NCI-H510A (cell line): ENCODE measurements around the gene AKAP6.
"Not testable (repeated sequence)": the region's sequence is repeated elsewhere in the genome, so short reads cannot be mapped to it uniquely, and the experiment has no call there.

ENCODE experiments used
- DNase-seq: peaks from one replicate; lab custom pipeline; 2025; lab: John Stamatoyannopoulos, UW

Gene AKAP6

DNA sequence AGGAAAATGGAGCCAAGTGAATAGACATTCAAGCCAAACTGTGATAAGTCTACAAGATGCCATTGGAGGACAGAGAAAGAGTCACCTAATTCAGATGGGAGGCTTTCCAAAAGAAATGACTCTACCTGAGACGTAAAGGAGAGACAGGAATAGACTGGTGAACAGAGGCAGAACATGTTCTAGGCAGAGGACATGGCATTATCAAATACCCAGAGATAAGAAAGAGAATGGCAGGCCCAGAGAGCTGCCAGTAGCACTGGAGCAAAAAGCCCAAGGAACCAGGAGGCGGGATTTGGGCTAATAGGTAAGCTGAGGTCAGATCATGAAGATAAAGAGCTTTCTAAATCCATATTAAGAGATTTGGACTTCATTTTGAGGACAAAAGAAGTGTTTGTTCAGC, 207.1 kb downstream of the AKAP6 start:
- DNase-seq, result no peak

DNA sequence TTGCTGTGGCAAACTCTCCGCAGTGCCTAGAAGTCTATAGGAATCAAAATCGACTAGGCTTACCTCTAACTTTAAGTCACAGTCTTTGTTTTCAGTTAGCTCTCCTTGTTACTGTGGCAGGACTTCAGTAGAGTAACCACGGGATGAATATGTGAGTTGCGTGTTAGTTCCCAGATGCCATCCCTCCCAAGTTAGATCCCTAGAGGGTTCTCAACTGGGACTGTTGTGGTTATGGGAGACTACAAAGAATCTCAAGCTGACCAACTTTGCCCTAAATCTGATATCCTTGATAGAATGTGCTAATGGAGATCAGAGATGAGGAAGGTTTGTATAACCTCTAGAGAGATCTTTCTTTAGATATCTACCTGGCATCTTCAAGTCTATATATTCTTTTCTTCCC, 208.1 kb downstream of the AKAP6 start:
- DNase-seq, result no peak

DNA sequence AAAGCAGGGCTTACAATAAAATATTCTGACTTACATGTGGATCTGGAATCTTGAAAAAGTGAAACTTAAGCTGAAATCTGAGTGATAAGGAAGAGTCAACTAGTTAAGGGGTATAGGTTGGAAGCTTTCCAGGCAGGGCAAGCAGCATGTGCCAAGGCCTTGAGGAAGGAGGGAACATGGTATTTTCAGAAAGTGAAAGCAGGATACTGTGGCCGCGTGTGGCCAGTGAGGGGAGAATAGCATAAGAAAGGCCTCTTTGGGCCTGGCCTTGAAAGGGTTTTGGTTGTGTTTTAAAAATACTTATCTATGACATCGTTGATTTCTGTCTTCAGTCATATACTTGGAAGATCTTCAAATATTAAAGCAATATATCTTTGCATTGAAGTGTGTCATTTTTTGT, 213.4 kb downstream of the AKAP6 start:
- DNase-seq, result no peak

DNA sequence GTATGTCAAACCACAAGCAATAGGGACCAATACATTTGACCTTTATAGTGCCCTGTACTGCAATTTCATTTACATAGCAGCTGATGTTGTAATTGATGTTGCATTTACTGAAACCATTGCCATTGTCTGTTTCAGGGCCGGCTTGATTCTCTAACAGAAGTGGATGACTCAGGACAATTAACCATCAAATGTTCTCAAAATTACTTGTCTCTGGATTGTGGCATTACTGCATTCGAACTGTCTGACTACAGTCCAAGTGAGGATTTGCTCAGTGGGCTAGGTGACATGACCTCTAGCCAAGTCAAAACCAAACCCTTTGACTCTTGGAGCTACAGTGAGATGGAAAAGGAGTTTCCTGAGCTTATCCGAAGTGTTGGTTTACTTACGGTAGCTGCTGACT, 216.0 kb downstream of the AKAP6 start:
- DNase-seq, result no peak

DNA sequence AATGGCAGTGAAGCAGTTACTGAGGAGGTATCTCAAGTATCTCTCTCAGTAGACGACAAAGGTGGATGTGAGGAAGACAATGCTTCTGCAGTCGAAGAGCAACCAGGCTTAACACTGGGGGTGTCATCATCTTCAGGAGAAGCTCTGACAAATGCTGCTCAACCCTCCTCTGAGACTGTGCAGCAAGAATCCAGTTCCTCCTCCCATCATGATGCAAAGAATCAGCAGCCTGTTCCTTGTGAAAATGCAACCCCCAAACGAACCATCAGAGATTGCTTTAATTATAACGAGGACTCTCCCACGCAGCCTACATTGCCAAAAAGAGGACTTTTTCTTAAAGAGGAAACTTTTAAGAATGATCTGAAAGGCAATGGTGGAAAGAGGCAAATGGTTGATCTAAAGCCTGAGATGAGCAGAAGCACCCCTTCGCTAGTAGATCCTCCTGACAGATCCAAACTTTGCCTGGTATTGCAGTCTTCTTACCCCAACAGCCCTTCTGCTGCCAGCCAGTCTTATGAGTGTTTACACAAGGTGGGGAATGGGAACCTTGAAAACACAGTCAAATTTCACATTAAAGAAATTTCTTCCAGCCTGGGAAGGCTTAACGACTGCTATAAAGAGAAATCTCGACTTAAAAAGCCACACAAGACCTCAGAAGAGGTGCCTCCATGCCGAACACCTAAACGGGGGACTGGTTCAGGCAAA, 216.6 kb downstream of the AKAP6 start:
- DNase-seq, result no peak

DNA sequence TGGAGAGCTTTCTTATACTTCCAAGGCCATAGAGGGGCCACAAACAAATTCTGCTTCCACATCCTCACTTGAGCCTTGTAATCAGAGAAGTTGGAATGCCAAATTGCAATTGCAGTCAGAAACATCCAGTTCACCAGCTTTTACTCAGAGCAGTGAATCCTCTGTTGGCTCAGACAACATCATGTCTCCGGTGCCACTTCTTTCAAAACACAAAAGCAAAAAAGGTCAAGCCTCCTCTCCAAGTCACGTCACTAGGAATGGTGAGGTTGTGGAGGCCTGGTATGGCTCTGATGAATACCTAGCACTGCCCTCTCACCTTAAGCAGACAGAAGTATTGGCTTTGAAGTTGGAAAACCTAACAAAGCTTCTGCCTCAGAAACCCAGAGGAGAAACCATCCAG, 217.1 kb downstream of the AKAP6 start:
- no peak for DNase-seq

DNA sequence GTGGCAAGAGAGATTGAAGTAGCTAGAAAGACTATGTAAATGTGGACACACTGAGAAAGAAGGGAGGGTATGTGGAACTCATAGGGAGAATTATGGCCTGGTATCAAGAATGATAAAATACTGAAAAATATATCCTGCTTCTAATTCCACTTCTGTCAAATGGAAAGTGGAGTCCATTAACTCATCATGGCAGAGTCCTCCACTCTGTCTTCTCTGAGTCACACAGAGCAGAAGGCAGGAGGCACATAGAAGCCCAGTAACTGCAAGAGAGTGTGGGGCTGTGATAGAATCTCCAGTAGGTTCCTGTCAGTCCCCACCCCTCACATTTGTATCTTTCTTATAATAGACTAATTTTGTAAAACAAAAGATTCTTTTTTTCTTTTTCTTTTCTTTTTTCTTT, 223.7 kb downstream of the AKAP6 start:
- DNase-seq, result no peak

DNA sequence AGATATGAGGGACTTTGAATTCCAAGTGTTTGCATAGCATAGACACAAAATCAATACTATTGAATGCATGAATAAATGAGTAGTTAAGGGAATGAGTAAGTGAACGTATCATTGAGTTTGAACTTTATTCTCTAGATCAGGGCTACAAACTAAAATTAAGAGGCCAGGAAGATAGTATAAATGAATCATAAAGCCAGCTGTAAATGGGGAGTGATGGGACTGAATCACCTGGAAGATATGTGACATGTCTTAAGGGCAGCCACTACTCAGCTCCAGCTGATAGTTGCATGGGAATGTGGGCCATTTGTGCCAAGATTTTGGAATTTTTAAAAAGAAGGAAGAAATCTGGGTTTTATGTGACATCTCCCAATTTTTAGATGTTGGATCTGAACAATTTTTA, 229.9 kb downstream of the AKAP6 start:
- no peak for DNase-seq

DNA sequence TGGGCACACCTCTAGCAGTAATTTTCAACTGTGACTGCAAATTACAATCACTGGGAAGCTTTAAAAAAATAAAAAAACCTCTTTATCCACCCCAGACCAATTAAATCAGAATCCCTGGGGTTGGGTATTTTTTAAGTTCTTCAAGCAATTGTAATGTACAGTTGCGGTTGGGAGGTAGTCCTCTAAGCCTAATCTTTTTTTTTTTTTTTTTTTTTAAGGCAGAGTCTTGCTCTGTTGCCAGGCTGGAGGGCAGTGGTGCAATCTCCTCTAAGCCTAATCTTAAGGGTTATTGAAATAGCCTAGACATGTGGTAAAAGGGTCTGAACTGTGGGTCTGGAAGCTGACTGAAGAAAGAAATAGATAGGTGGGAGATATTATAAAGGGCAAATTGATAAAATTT, 230.5 kb downstream of the AKAP6 start:
- no peak for DNase-seq

DNA sequence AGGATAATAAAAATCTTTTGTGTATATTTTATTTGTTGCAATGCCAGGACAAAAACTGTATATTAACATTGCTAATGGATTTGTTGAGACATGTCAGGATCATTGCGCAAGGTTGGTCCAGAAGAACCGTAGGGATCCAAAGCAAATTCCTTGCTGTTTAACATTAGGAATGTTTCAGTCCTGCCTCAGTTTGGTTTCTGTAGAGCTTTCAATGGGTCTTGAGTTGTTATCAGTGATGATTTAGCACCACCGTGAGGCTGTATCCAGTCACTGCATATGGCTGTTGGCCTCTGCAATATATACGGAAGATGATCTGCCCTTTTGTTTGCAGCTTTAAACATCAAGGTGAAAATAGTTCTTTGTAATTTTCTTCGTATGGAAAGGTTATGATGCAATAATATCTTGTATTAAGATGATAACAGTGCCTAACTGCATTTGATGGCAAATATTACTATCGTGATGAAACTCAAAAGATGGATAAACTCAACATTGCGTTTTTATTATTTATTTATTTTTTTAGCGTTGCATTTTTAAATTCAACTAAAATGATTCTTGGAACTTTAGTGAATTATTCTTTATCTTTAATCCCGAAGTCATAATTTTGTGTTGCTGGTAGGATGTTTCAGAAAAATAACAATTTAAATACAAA, 231.2 kb downstream of the AKAP6 start:
- DNase-seq, result peak; percentile 33

DNA sequence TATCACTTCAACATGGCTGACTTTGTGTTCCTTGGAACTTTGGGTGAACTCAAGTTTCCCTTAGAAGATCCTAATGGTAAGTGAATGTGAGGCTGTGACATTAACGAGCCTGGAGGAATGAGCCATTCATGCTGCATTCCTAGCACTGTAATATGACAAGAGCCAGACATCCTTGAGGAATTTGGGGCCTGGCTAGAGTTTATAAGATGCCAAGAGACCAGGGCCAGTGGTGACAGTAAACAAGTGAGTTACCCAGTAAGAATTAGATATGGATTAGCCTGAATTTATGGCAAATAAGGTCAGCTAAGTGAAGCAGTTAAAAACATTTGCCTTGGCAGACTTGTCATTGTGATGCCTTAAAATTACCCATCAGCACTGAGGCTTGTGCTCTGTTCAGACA, 232.4 kb downstream of the AKAP6 start:
- no peak for DNase-seq

DNA sequence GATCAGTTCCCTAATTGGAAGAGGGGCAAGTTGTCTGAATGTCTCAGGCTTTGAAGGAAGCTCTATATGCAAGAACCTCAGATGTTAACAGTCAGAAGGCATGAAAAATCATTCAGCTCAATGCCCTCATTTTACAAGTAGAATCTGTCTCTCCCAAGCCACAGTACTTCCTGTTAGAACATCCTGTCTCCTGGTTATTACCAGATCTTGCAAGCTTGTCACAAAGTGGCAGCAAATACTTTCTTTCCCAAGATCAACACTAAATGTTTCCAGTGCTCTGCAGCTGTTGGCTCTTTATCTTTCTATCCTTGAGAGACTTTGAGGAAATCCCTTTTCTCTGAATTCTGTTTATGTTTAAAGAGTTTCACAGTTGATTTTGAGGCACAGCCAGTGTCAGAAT, 235.5 kb downstream of the AKAP6 start:
- no peak for DNase-seq

DNA sequence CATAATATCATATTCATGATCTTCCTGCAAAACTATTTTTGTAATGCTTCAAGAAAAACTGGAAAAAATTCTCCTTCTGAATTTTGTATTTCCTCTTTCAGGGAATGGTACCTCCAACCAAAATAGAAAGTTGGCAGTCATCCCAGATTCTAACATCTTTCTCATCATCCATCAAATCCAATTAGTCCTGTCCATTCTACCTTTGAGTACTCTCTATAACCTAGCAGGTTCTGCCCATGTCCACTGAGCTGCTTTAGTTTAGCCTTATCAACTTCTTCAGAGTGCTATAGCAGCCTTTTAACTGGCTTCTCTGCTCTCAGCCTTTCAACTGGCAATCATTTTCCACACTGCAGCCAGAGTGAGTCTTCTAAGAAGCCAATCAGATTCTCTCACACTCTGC, 236.2 kb downstream of the AKAP6 start:
- DNase-seq, result no peak

DNA sequence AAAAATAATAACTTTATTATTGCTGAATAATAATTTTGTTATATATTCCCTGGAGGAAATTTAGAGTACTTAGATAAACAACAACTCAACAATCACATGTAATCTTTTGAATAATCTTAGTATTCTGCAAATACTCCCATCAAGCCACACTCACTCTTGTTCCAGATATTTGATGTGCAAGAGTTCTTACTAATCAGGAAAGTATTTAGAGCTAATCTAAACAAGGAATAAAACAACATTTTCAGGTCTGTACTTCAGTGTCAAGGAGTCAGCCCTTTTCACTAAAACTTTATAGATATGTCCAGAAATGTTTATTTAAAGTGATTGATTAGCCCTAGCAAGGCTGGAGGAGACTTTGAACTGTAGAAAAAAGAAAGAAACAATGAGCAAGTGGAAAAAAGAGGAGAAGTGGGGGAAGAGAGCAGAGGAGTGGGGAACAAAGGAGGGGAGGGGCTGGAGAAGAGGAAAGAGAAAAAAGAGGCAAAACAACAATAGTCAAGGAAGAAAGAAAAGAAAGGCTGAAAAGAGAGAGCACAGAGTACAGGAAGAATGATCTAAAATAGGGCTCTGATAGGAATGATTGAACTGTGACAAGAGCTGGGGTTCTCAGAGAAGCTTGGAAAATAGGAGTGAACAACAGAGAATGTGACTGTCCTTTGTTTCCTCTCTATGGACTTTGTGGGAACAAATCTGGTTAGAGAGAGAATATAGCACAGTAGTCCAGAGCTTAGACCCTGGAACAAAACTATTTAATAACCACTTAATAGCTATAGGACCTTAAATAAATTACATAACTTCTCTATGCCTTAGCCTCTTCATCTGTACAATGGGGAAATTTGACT, 238.7 kb downstream of the AKAP6 start:
- no peak for DNase-seq

DNA sequence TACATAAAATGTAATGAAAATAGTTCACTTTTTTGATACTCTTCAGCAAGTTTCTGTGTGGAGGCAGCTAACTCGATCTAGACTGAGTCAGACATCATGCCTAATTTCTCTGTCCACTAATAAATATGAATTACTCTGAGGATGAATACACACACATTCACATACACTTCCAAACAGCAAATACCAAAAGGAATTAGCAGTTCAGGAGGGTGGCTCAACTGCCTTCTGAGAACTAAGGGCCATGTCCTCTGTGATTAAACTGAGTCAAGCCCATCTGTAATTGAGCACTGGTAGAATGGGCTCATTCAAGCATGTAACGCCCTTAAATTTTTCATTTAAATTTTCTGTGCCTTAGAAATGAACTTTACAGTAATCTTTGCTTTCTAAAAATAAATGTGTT, 242.5 kb downstream of the AKAP6 start:
- no peak for DNase-seq

DNA sequence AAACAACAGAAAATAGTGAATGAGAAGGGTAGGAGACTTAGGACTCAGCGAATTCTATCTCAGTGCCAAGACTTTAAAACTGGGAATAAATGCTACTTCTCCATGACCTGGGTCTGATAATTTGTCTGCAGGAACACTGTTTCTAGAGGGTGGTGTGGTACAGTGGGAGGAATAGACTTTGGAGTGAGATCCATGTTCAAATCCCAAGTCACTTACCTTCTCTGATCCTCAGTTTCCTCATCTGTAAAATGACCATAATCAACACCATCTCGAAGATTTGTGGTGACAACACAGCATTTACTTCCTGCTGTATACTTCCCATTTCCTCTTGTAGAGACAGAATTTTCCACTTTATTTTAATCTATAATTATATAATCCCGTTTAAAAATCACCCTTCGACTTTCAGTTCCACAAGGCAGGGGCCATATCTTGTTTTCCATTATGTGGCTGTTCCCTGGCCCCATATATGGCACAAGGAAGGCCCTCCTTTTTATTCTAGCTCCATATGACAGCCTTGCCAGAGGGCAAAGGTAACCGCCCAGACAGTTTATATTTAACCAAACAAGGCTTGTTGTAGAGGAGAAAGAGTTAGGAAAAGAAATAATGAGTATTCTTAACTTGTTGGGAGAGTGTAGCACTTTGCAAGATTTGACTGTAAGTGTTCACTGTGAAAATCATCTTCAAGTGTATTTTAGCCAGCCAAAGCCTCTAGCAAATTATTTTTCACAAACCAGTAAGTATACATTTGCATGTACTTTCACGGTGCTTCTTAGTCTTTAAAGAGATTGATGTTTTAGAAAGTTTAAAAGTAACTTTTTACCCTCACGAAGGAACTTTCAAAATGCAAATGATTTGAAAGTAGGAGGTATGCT, 243.1 kb downstream of the AKAP6 start:
- DNase-seq, result no peak

DNA sequence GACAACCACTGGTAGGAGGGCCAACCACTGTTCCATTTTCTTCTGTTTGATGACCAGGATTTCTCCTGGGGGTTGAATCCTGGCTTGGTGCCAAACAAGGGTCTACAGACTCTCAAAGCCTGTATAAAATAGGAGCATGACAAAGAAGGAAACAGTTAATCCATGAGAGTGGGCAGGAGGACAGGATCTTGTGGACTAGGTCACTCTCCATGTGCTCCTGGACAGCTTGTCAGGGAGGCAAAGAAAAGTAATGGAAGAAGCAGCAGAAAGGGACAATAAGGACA, 243.7 kb downstream of the AKAP6 start:
- DNase-seq, result no peak

DNA sequence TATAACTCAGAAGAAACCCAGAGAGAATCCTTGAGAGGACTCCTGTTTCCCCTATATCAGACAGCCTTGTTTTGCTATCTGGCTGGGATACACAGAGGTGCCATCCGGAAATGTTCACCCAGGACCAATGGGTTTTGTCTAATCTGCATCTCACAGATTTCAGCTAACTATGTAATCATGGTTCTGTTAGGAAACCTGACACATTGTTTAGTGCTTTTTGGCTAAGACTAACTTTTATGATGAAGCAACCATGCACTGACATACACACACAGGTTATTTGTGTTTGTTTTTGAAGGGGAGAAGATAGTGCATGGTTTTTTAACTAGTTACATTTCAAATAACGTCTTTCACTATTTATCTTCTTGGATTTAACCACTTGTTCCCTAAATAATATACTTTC, 245.2 kb downstream of the AKAP6 start:
- DNase-seq, result no peak

DNA sequence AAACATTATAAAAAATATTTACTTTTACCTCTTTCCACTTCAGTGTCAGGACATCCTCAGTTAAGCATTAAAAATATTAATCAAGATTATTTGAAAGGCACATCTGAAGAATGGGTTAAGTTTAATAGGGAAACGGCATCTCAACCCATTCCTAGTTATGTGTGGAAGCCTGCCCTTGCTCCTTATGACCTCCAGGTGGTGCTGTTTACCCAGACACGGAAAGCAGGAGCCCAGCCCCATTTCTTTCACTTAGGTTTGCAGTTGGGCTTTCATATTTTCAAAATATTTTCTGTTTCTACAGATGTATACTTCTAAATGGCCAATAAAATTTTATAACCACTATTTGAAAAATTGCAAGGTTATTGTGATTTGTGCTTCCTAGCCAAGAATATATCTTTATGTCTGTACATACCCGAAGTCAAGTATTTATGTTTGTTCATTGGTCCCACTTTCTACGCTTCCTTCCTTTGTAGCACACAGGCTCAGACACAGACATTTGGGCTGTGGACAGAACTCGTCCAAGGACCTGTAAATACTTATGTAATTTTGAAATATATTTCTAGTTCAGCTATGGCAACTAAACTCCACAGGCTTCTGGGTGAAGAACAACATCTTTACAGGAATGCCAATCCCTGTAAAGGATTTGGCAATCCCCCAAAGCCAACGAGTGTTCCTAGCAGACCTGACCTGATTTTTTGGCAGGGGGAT, 247.1 kb downstream of the AKAP6 start:
- peak; percentile 21 for DNase-seq

DNA sequence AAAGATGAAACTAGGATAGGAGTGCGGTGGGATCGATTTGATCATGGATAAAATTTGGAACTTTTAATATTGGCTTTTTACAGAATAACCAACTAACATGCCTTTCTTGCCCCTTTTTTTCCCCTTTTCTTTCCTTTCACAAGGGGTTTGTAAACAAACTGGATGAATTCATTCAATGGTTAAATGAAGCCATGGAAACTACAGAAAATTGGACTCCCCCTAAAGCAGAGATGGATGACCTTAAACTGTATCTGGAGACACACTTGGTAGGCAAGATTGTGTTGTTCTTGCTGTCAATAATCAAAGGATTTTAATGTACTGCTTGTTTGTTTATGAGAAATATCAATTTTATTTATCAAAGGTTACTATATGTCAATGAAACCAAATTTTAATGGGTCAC, 247.9 kb downstream of the AKAP6 start:
- no peak for DNase-seq

DNA sequence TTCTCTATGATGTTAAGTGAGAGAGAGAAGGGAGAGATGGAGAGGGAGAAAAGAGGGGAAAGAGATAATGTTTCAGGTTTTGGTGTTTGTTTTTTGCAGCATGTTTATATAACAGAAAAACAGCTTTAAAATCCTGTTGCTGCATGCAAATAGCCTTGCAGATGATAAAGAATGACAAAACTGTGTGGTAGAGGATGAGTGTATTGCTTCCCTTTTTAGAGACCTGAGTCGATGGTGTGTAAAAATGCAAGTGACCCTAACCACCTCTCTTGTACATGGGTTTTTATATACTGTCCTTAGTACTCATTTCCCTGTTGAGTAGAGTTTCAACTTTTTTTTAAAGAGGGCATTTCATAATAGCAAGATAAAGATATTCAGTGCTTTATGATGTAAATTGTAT, 249.1 kb downstream of the AKAP6 start:
- DNase-seq, result no peak

DNA sequence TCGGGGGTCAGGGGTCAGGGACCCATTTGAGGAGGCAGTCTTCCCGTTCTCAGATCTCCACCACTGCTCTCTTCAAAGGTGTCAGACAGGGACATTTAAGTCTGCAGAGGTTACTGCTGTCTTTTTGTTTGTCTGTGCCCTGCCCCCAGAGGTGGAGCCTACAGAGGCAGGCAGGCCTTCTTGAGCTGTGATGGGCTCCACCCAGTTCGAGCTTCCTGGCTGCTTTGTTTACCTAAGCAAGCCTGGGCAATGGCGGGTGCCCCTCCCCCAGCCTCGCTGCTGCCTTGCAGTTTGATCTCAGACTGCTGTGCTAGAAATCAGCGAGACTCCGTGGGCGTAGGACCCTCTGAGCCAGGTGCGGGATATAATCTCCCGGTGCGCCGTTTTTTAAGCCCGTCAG, 254.3 kb downstream of the AKAP6 start:
- not testable (repeated sequence) for DNase-seq
